ENCODE results near the gene TMEM92.

The TMEM92 gene

DNA sequence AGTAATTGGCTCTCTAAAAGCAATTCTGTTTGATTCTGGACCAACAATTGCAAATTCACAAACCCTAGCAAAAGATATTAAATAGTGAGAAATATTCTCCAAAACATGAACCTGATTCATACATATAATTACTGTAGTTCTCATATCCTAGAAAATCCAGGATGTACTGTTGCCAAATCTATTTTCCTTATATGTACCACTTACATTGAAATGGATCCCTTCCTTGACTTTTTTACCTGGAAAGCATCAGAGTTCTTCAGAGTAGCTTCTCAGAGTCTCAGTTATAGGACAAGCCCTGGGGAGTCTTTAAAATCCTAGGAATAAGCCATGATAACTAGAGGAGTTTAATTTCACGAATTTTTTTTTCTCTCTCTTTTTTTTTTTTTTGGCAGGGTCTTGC, 16.7 kb downstream of the TMEM92 start:
- H3K4me2 ChIP-seq (ENCODE audit: low read depth, low read length, poor library complexity, severe bottlenecking), result no peak overlapping the region
- no peaks in the 10 kb centered on the region for H3K79me2 ChIP-seq (ENCODE audit: insufficient read depth, low read length)
- H3K4me1 ChIP-seq (ENCODE audit: insufficient read depth, low read length, poor library complexity, severe bottlenecking), result peaks cover 17% of the 10 kb centered on the region
- H3K9me3 ChIP-seq (ENCODE audit: insufficient read depth, low read depth, low read length), result no peaks in the 10 kb centered on the region
- H3F3A ChIP-seq (ENCODE audit: low read depth), result no peaks in the 10 kb centered on the region
- H3K9me2 ChIP-seq (replicated peaks; ENCODE audit: low read depth, low read length), result no peaks in the 10 kb centered on the region
- H2AFZ ChIP-seq (ENCODE audit: low read length), result no peak overlapping the region
- H3K4me3 ChIP-seq (ENCODE audit: low read length, poor library complexity, severe bottlenecking), result no peak overlapping the region
- no peak for TF ChIP-seq CTCF (conservative IDR thresholded peaks at IDR 0.05; ENCODE audit: low read length)
- TF ChIP-seq EZH2phosphoT487 (IDR thresholded peaks at IDR 0.05; ENCODE audit: borderline replicate concordance), result no peak
- H3K36me3 ChIP-seq (ENCODE audit: insufficient read depth, low read length), result no peaks in the 10 kb centered on the region
- no peak overlapping the region for H3K9ac ChIP-seq (ENCODE audit: low read depth, low read length, poor library complexity, severe bottlenecking)
- H3K27me3 ChIP-seq (ENCODE audit: insufficient read depth, low read length, poor library complexity, severe bottlenecking), result no peaks in the 10 kb centered on the region
- no peaks in the 10 kb centered on the region for H4K20me1 ChIP-seq (ENCODE audit: insufficient read depth, low read length, poor library complexity, severe bottlenecking)

DNA sequence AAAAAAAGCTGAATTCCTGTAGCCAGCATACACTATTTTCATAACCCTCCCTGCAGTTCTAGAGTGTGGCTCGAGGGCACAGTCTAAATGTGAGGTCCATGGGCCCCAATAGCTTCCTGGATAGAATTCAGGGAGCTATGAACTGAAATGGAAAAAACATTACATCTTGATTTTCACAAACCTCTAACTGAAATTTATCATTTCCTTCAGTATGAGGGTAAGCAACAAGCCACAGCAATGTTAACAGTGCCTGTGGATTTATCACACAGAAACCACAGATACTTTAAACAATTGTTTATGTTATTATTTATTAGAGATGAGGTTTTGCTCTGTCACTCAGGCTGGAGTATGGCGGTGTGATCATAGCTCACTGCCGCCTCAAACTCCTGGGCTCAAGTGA, 18.2 kb downstream of the TMEM92 start:
- no peaks in the 10 kb centered on the region for H3K9me2 ChIP-seq (replicated peaks; ENCODE audit: low read depth, low read length)
- TF ChIP-seq CTCF (conservative IDR thresholded peaks at IDR 0.05; ENCODE audit: low read length) (no peak), EZH2phosphoT487 (IDR thresholded peaks at IDR 0.05; ENCODE audit: borderline replicate concordance) (no peak)

DNA sequence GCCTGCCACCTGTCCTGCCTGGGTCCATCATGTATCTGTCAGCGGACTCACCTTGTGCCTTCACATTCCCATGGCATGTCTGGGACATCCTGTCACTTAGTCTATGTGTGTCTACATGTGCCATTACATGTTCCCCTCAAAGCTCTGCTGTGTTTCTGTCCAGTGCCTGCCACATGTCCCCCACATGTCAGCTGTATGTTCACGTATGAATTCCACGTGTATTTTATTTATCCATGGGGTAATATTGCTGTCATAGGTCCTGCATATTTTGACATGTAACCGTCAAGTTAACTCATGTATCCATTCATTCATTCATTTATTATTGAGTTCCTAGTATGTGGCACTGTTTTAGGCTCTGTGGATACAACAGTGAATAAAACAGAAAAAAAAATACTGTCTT, 20.8 kb downstream of the TMEM92 start:
- Histone ChIP-seq H3K4me3 (ENCODE audit: low read length, poor library complexity, severe bottlenecking) (no peak overlapping the region), H3K9me3 (ENCODE audit: insufficient read depth, low read depth, low read length) (no peaks in the 10 kb centered on the region), H3K9me2 (replicated peaks; ENCODE audit: low read depth, low read length) (no peaks in the 10 kb centered on the region), H3K4me1 (ENCODE audit: insufficient read depth, low read length, poor library complexity, severe bottlenecking) (peaks cover 4% of the 10 kb centered on the region), H3F3A (ENCODE audit: low read depth) (no peaks in the 10 kb centered on the region), H3K27me3 (ENCODE audit: insufficient read depth, low read length, poor library complexity, severe bottlenecking) (no peaks in the 10 kb centered on the region), H3K36me3 (ENCODE audit: insufficient read depth, low read length) (no peaks in the 10 kb centered on the region), H3K9ac (ENCODE audit: low read depth, low read length, poor library complexity, severe bottlenecking) (no peak overlapping the region), H2AFZ (ENCODE audit: low read length) (no peak overlapping the region), H3K4me2 (ENCODE audit: low read depth, low read length, poor library complexity, severe bottlenecking) (no peak overlapping the region), H4K20me1 (ENCODE audit: insufficient read depth, low read length, poor library complexity, severe bottlenecking) (no peaks in the 10 kb centered on the region), H3K79me2 (ENCODE audit: insufficient read depth, low read length) (no peaks in the 10 kb centered on the region)
- TF ChIP-seq EZH2phosphoT487 (IDR thresholded peaks at IDR 0.05; ENCODE audit: borderline replicate concordance), result no peak
- no peak for TF ChIP-seq CTCF (conservative IDR thresholded peaks at IDR 0.05; ENCODE audit: low read length)

More for the DNA sequence above, 18.2 kb downstream of the TMEM92 start:
- H3K4me3 ChIP-seq (ENCODE audit: low read length, poor library complexity, severe bottlenecking), result no peak overlapping the region
- no peaks in the 10 kb centered on the region for H3F3A ChIP-seq (ENCODE audit: low read depth)
- no peaks in the 10 kb centered on the region for H3K9me3 ChIP-seq (ENCODE audit: insufficient read depth, low read depth, low read length)
- no peak overlapping the region for H3K9ac ChIP-seq (ENCODE audit: low read depth, low read length, poor library complexity, severe bottlenecking)
- H3K27me3 ChIP-seq (ENCODE audit: insufficient read depth, low read length, poor library complexity, severe bottlenecking), result no peaks in the 10 kb centered on the region
- H3K4me2 ChIP-seq (ENCODE audit: low read depth, low read length, poor library complexity, severe bottlenecking), result no peak overlapping the region
- H2AFZ ChIP-seq (ENCODE audit: low read length), result no peak overlapping the region
- H3K79me2 ChIP-seq (ENCODE audit: insufficient read depth, low read length), result no peaks in the 10 kb centered on the region
- no peaks in the 10 kb centered on the region for H4K20me1 ChIP-seq (ENCODE audit: insufficient read depth, low read length, poor library complexity, severe bottlenecking)
- H3K4me1 ChIP-seq (ENCODE audit: insufficient read depth, low read length, poor library complexity, severe bottlenecking), result peaks cover 13% of the 10 kb centered on the region
- H3K36me3 ChIP-seq (ENCODE audit: insufficient read depth, low read length), result no peaks in the 10 kb centered on the region

All from Loucy (cell line).